Mesenteric fat pad (tissue), 1 donor: Measurements from ENCODE around the gene ALOX15. TPM values are rescaled to one million over a fixed set of nuclear protein-coding genes. Genes with fewer than 3 reads are reported as not detected.
"Not testable (repeated sequence)": the region's sequence is repeated elsewhere in the genome, so short reads cannot be mapped to it uniquely, and the experiment has no call there.

Experiments used
- DNase-seq: peaks from one replicate; pipeline ENCODE4 v3.0.0-alpha.2; 2020; ENCODE audit warnings: low spot score
- total RNA-seq: library from RNA; stranded (reverse); fragmentation: NEBNext Ultra II Directional; extraction: Animal tissue kit (Norgen Biotek cat#: 25700); gene quantifications from one replicate; pipeline ENCODE4 v1.2.1, GENCODE V29; 2021
- donor health status: DM: yes; HTN: yes; CAD: no.

Gene ALOX15
- total RNA-seq, 1 donor from 2014 or later = not detected

- DNase-seq = no peak
These were observed 46.4 kb downstream of the ALOX15 start for GRCh38 chr17:4594931-4595684.

DNA sequence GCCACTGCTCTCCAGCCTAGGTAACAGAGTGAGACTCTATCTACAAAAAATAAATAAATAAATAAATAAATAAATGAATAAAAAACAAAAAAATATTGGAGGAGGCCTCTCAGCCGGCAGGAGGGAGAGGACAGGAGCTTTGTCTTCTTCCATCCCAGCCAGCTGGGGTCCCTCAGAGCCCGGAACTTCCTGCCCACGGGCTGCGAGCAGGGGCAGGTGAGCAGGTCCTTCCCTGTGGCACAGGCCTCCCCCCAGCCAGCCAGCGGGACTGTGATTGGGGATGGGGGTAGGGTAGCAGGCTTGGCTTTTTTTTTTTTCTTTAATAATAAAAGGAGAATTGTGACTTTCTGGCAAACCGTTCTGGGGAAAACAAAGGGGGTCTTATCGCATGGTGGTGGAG lies 47.1 kb downstream of the ALOX15 start:
- no peak for DNase-seq

DNA sequence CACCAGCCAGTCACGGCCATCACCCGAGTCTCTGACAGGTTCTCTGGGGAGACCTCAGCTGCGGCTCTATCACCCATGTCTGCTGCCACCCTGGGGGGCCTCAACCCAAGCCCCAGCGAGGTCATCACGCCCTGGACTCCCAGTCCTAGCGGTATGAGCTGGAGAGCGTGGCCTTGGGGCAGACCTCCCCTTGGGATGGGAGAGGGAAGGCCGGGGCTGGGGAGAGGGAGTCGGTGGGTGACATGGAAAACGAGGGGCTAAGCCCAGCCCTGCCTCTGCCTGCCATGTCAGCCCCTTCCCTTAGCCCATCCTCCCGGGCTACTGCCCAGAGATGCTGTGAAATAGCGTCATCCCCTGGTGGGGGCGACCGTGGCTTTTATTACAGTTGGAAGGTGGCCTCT lies 48.5 kb downstream of the ALOX15 start:
- no peak for DNase-seq

GRCh38 chr17:4592240-4593005 lies 49.1 kb downstream of the ALOX15 start:
- no peak for DNase-seq

DNA sequence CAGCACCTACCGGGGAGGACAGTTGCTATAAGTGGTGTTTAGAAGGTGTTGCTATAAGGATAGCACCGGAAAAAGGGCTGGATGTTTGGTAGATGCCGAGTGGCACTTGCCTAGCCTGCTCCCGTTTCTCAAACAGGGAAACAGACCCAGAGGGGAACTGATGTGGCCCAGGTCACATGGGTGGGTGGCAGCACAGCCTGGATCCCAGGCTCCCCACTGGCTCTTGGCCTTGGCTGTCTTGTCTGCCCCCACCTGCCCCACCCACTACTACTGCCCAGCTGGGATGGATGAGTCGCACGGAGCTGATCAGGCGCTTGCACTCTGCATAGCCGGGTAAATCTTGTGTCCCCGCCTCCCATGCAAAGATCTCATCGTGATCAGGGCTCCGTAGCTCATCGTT lies 49.9 kb downstream of the ALOX15 start:
- DNase-seq = no peak

- DNase-seq = no peak
These were observed 50.5 kb downstream of the ALOX15 start for GRCh38 chr17:4590981-4591453.

- DNase-seq = not testable (repeated sequence)
These were observed 51.4 kb downstream of the ALOX15 start for GRCh38 chr17:4590042-4590441.

DNA sequence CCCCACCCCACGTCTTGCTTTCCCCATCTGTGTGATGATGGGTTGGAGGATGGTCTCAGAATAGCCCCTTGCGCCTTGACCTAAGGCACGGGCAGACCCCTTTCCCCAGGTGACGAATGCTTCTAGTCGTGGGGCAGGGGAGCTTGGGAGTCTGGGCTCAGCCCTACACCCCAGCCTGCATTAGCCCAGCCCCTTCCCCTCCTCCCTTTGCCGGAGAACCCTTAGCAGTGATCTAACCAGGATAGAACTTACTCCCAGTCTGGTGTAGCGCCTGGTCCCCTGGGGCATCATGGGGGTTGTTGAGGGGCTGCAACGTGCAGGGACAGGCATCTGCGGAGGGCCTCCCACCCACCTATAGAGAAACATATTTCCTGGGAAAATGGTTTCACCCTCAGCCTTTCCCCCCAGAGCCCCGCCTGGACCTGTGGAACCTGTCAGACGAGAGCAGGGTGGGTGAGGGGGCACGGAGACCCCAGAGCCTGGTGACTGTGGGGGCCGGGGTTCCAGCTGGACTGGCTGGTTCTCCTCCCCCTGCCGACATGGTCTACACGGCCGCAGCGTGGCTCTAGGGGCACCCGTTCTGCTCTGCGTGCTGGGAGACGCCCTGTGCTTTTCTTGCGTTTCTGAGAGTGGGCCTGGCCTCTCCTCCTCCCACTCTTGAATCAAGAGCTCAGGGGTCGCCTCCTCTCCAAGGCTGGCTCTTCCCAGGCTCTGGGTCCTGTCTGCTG lies 52.4 kb downstream of the ALOX15 start:
- DNase-seq = no peak

DNA sequence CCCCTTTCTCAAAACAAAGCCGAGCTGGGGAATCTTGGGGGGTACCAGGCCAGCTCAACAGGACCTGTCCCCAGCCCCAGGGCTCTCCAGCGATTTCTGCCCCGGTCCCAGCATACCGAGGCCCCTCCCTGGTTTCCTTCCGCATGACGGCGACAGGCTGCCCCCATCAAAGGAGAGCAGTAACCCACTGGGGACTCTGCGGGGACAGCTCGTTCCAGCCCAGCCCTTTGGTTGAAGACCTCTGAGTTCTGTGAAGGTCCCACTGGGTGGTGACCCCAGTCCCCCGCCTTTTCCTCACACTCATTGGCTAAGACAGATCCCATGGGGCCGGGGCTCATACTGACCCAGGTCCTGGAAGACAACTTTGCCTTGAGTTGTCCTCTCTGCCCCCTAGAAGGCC lies 53.1 kb downstream of the ALOX15 start:
- no peak for DNase-seq

GRCh38 chr17:4587803-4588202 lies 53.7 kb downstream of the ALOX15 start:
- no peak for DNase-seq

- no peak for DNase-seq
These were observed 54.3 kb downstream of the ALOX15 start for GRCh38 chr17:4587195-4587594.

DNA sequence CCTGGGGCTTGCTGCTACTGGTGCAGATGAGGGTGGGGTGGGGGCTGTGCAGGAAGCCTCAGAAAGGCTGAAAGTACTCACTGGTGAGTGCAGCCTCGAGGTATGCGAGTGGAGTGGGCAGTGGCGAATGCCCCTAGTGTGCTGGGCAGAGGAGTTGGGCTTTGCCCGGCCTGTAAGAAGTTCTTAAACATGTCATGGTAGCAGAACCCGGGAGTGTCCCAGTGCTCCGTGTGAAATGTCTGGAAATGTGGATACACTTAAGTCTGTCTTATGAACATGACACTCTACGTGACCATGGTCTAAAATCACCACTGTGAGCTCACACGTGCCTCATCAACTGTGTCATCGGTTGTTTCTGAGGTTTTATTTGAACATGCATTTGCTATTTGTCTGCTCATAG lies 55.4 kb downstream of the ALOX15 start:
- no peak for DNase-seq

DNA sequence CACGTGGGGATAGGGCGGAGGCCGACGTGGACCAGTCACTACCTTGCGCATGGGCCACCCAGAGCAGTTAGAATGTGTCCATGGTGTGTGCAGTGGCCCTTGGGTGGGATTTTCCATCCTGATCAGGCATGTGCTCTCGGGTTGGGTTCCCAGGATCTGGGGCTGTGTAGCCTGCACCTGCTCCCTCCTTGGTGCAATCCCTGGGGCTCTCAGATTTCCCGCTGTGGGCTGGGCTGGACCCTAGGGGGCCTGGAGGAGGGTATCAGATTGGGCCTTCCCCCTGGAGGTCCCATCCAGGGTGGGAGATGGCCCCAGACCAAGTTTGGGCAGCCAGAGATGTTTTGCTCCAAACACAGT lies 55.9 kb downstream of the ALOX15 start:
- no peak for DNase-seq

- no peak for DNase-seq
These were observed 56.4 kb downstream of the ALOX15 start for GRCh38 chr17:4584917-4585637.

DNA sequence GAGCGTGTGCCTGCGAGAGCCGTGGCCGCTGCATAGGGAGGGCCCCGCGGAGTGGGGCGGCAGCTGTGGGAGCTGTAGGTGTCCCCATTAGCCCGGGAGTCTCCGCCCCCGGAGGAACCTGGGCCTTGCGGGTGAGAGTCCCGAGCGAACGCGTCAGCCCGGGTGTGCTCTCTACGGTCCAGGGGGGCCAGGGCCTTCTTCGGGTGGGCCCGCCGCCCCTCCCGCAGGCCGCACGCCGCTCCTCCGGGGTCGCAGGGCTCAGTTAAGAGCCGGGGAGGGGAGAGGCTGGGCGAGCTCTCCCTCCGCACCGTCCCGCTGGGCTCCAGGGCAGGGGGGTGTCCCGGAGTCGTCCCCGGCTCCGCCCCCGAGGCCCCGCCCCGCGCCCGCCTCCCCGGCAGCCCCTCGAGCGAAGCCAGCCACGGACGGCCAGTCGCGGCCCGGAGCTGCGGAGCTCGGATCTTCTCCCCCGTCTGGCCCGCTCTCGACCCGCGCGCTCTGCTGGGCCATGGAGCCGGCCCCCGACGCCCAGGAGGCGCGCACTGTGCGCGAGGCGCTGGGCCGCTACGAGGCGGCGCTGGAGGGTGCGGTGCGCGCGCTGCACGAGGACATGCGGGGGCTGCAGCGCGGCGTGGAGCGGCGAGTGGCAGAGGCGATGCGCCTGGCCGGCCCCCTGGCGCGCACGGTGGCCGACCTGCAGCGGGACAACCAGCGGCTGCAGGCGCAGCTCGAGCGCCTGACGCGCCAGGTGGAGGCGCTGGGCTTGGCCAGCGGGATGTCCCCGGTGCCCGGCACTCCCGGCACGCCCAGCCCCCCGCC lies 57.2 kb downstream of the ALOX15 start, which contains the start of gene SMTNL2:
SMTNL2 (plus strand) TSS at position 429 of the 816 bp plus-strand sequence; CDS start at position 506, 77 bp downstream.
- no peak for DNase-seq

GRCh38 chr17:4583782-4584100 lies 57.7 kb downstream of the ALOX15 start:
- no peak for DNase-seq

GRCh38 chr17:4583206-4583605 lies 58.3 kb downstream of the ALOX15 start:
- no peak for DNase-seq

DNA sequence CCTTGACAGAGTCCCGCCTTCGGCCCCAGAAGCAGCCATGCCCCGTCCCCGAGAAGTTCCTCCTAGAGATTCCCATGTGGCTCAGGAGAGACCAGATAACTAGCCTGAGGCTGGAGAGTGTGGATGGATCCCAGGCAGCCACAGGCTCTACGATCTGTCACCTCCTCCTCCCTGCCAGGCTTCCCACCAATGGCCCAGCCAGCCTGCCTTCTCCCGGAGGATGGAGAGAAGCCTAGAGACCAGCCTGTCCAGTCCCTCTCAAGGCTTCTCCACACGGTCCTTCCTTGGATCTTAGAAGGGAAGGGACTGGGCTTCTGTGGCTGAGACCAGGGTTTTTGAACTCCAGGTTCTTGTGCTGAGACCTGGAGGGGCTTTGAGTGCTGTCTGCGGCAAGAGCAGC lies 58.8 kb downstream of the ALOX15 start:
- DNase-seq = no peak

DNA sequence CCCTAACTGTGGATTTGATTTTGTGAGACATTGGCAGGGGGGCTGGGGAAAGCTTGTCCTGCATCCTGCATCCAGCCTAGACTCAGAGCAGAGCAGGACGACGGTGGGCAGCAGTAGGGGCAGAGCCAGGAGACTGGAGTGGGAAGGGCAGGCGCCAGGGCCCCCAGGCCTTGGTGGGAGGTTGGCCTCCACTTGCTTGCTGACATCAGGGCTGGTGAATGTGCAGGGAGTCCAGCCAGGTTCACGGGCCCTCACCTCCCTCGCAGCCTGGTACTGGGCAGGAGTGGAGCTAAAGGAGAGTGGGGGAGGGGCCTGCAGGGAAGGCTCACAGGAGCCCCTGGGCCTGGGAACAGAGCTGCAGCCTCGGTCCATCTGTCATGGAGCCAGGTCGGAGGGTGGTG lies 59.4 kb downstream of the ALOX15 start:
- no peak for DNase-seq
